ENCODE measurements around the gene IDUA. TPM values are rescaled to one million over a fixed set of nuclear protein-coding genes. Genes with fewer than 3 reads are reported as not detected.

Gene IDUA
- total RNA-seq, 1 donor from 2014 or later, result 21.0 TPM

GRCh38 chr4:1030559-1030958, 43.7 kb downstream of the IDUA start:
- DNase-seq (ENCODE audit: low read depth), result no peak

GRCh38 chr4:1031346-1031745, 44.5 kb downstream of the IDUA start:
- DNase-seq (ENCODE audit: low read depth), result no peak

- no peak for DNase-seq (ENCODE audit: low read depth)
Measured at GRCh38 chr4:1031956-1032795, 45.3 kb downstream of the IDUA start.

GRCh38 chr4:1032861-1033260, 46.0 kb downstream of the IDUA start:
- DNase-seq (ENCODE audit: low read depth), result no peak

- no peak for DNase-seq (ENCODE audit: low read depth)
Measured at GRCh38 chr4:1033840-1034551, 47.2 kb downstream of the IDUA start.

GRCh38 chr4:1035510-1035909, 48.7 kb downstream of the IDUA start:
- DNase-seq (ENCODE audit: low read depth), result no peak

GRCh38 chr4:1036095-1036494, 49.3 kb downstream of the IDUA start:
- DNase-seq (ENCODE audit: low read depth), result no peak

- DNase-seq (ENCODE audit: low read depth), result no peak
Measured at GRCh38 chr4:1036976-1037810, 50.3 kb downstream of the IDUA start.

GRCh38 chr4:1038948-1039492, 52.2 kb downstream of the IDUA start:
- DNase-seq (ENCODE audit: low read depth), result no peak

- no peak for DNase-seq (ENCODE audit: low read depth)
Measured at GRCh38 chr4:1039493-1040343, 52.9 kb downstream of the IDUA start.

- no peak for DNase-seq (ENCODE audit: low read depth)
Measured at GRCh38 chr4:1040344-1041146, 53.7 kb downstream of the IDUA start.

- peak; percentile 79 for DNase-seq (ENCODE audit: low read depth)
Measured at GRCh38 chr4:1041147-1041935, 54.5 kb downstream of the IDUA start.

- no peak for DNase-seq (ENCODE audit: low read depth)
Measured at GRCh38 chr4:1041936-1042330, 55.1 kb downstream of the IDUA start.

- no peak for DNase-seq (ENCODE audit: low read depth)
Measured at GRCh38 chr4:1042352-1043055, 55.7 kb downstream of the IDUA start.

GRCh38 chr4:1043162-1043561, 56.3 kb downstream of the IDUA start:
- DNase-seq (ENCODE audit: low read depth), result no peak

GRCh38 chr4:1043651-1044468, 57.0 kb downstream of the IDUA start:
- peak; percentile 97 for DNase-seq (ENCODE audit: low read depth)

- no peak for DNase-seq (ENCODE audit: low read depth)
Measured at GRCh38 chr4:1044469-1045192, 57.8 kb downstream of the IDUA start.
